SH-SY5Y (cell line): ENCODE measurements around the gene AP1G2.

Experiments
- GATA2 ChIP-seq: IDR thresholded peaks from 2 replicates; pipeline ENCODE4 v1.6.1; 2011; ENCODE audit warnings: mild to moderate bottlenecking, low read depth, low read length
- GATA3 ChIP-seq: IDR thresholded peaks from 2 replicates; pipeline ENCODE4 v1.6.1; 2011; ENCODE audit warnings: low read depth, mild to moderate bottlenecking, low read length, moderate library complexity

DNA sequence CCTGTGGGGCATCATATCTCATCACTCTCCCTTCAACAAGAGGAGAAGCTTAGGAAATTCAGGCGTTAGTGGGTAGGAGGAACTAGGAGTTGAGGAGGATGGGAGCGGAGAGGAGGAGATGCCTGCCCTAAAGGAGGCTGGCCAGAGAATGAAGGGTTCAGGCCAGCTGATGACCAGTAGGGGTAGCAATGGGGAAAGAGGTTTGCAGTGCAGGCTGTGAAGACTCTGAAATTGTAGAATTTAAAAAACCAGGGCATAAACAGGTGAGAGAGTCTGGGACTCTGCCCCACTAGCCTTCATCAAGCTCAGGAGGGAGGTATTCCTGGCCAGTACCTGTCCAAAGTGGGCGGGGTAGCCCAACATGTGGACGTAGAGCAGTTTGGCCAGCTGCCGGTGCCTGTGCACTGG, 809 bp downstream of the AP1G2 start:
- TF ChIP-seq GATA3 (no peak), GATA2 (no peak)
